Measurements from ENCODE around the gene COL8A1. TPM values are rescaled to one million over a fixed set of nuclear protein-coding genes. Genes with fewer than 3 reads are reported as not detected.
A peak's percentile ranks its signal among the peaks of the same experiment; 100 is the strongest.
"Not testable (repeated sequence)": the region's sequence is repeated elsewhere in the genome, so short reads cannot be mapped to it uniquely, and the experiment has no call there.

COL8A1 gene
- total RNA-seq: under 1 TPM in 1 of 2 donors, not detected in 1; 0.10 TPM

- peaks cover 1 to 4% of the 10 kb centered on the region in 2 donors for H3K36me3 Mint-ChIP-seq (ENCODE audit: insufficient read depth in 2 of 2)
- no peak within 1 kb of the TSS for H3K27ac Mint-ChIP-seq
- H3K9me3 Mint-ChIP-seq: no peaks in the 10 kb centered on the region
- H3K4me3 Mint-ChIP-seq: peak within 1 kb of the TSS; percentile 70 to 82
- no peak for ATAC-seq (replicated peaks in 1 of 2)
- peaks cover 22% of the 10 kb centered on the region for H3K4me1 Mint-ChIP-seq (ENCODE audit: low read depth)
- H3K27me3 Mint-ChIP-seq (ENCODE audit: low read depth): peaks cover 74% of the 10 kb centered on the region
- peak in 1 of 2 donors; percentile 2 for DNase-seq
These were observed at the start of gene COL8A1 for GRCh38 chr3:99638167-99638948. Gene COL8A1, plus strand, starts transcription at chr3:99638594. Its CDS starts 152,089 bp downstream, at chr3:99790683.

GRCh38 chr3:99589168-99589567 is 49.2 kb upstream of the COL8A1 start:
- not testable (repeated sequence) for H3K4me1 Mint-ChIP-seq (ENCODE audit: low read depth); H3K9me3 Mint-ChIP-seq; ATAC-seq (replicated peaks in 1 of 2); H3K4me3 Mint-ChIP-seq; H3K36me3 Mint-ChIP-seq (ENCODE audit: insufficient read depth in 2 of 2); DNase-seq; H3K27ac Mint-ChIP-seq
- peaks cover 12% of the 10 kb centered on the region for H3K27me3 Mint-ChIP-seq (ENCODE audit: low read depth)

- Mint-ChIP-seq H3K27ac (no peak overlapping the region), H3K4me3 (no peak overlapping the region), H3K36me3 (ENCODE audit: insufficient read depth in 2 of 2) (no peaks in the 10 kb centered on the region), H3K27me3 (ENCODE audit: low read depth) (no peaks in the 10 kb centered on the region), H3K9me3 (no peaks in the 10 kb centered on the region), H3K4me1 (ENCODE audit: low read depth) (no peaks in the 10 kb centered on the region)
- ATAC-seq (replicated peaks in 1 of 2): no peak
- no peak for DNase-seq
These were observed 38.5 kb upstream of the COL8A1 start for GRCh38 chr3:99599894-99600293.

- H3K36me3 Mint-ChIP-seq (ENCODE audit: insufficient read depth in 2 of 2): no peaks in the 10 kb centered on the region
- H3K4me1 Mint-ChIP-seq (ENCODE audit: low read depth): no peaks in the 10 kb centered on the region
- H3K27me3 Mint-ChIP-seq (ENCODE audit: low read depth): no peaks in the 10 kb centered on the region
- no peak for DNase-seq
- H3K4me3 Mint-ChIP-seq: no peak overlapping the region
- ATAC-seq (replicated peaks in 1 of 2): no peak
- H3K27ac Mint-ChIP-seq: no peak overlapping the region
- no peaks in the 10 kb centered on the region for H3K9me3 Mint-ChIP-seq
These were observed 36.9 kb upstream of the COL8A1 start for GRCh38 chr3:99601515-99601914.

DNA sequence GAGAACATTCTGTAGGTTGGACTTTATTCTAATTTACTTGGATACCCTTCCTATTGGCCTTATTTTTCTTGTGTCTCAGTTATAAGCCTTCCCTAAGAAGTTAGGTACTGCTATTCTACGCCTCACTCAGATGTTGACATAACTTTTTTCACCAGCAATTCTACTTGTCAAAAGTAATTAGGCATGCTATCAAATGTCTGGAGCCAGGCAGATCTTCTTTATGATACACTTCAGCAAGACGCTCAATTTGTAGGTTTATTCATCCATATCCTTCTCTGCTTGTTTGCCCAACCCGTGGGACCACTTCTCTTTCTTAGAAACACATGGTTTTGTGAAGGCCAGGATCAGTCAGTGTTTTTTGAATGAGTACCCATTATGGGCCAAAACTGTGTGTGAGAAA is 36.2 kb upstream of the COL8A1 start:
- Mint-ChIP-seq H3K9me3 (no peaks in the 10 kb centered on the region), H3K27ac (no peak overlapping the region), H3K36me3 (ENCODE audit: insufficient read depth in 2 of 2) (no peaks in the 10 kb centered on the region), H3K27me3 (ENCODE audit: low read depth) (no peaks in the 10 kb centered on the region), H3K4me1 (ENCODE audit: low read depth) (no peaks in the 10 kb centered on the region), H3K4me3 (no peak overlapping the region)
- no peak for ATAC-seq (replicated peaks in 1 of 2)
- no peak for DNase-seq

DNA sequence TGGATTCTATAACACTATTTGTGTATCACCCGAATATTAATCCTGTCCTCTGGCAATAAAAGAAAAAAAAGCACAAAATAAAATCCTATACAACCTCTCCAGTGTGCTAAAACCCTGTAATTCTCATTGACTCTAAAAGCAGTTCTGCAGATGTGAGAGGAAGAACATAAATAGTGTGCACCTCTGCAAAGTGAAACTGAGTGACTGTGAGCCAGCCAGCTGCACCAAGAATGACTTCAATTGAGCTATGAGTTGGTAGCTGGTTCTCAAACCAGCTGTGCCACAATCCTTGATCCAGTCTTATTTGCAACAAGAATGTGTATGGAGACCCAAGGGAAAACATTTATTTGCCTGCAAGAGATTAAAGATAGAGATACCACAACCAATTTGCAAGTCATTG is 31.2 kb upstream of the COL8A1 start:
- H3K27me3 Mint-ChIP-seq (ENCODE audit: low read depth): peaks cover 4% of the 10 kb centered on the region
- H3K9me3 Mint-ChIP-seq: peaks cover 0 to 3% of the 10 kb centered on the region in 2 donors
- no peaks in the 10 kb centered on the region for H3K36me3 Mint-ChIP-seq (ENCODE audit: insufficient read depth in 2 of 2)
- H3K4me3 Mint-ChIP-seq: no peak overlapping the region
- H3K4me1 Mint-ChIP-seq (ENCODE audit: low read depth): no peaks in the 10 kb centered on the region
- DNase-seq (no peak), ATAC-seq (replicated peaks in 1 of 2) (no peak)
- no peak overlapping the region for H3K27ac Mint-ChIP-seq

- H3K9me3 Mint-ChIP-seq: peaks cover 0 to 3% of the 10 kb centered on the region in 2 donors
- H3K36me3 Mint-ChIP-seq (ENCODE audit: insufficient read depth in 2 of 2): no peaks in the 10 kb centered on the region
- no peak overlapping the region for H3K4me3 Mint-ChIP-seq
- DNase-seq (no peak), ATAC-seq (replicated peaks in 1 of 2) (no peak)
- no peak overlapping the region for H3K27ac Mint-ChIP-seq
- H3K27me3 Mint-ChIP-seq (ENCODE audit: low read depth): peaks cover 4% of the 10 kb centered on the region
- no peaks in the 10 kb centered on the region for H3K4me1 Mint-ChIP-seq (ENCODE audit: low read depth)
These were observed 23.6 kb upstream of the COL8A1 start for GRCh38 chr3:99614768-99615167.

GRCh38 chr3:99620077-99620767 is 18.2 kb upstream of the COL8A1 start:
- ATAC-seq (replicated peaks in 1 of 2): no peak
- H3K27me3 Mint-ChIP-seq (ENCODE audit: low read depth): no peaks in the 10 kb centered on the region
- DNase-seq: no peak
- no peak overlapping the region for H3K27ac Mint-ChIP-seq
- H3K4me3 Mint-ChIP-seq: no peak overlapping the region
- no peaks in the 10 kb centered on the region for H3K4me1 Mint-ChIP-seq (ENCODE audit: low read depth)
- H3K9me3 Mint-ChIP-seq: peaks cover 2 to 9% of the 10 kb centered on the region in 2 donors
- H3K36me3 Mint-ChIP-seq (ENCODE audit: insufficient read depth in 2 of 2): no peaks in the 10 kb centered on the region

- H3K9me3 Mint-ChIP-seq: peaks cover 2 to 9% of the 10 kb centered on the region in 2 donors
- DNase-seq (no peak), ATAC-seq (replicated peaks in 1 of 2) (no peak)
- H3K4me1 Mint-ChIP-seq (ENCODE audit: low read depth): no peaks in the 10 kb centered on the region
- no peaks in the 10 kb centered on the region for H3K36me3 Mint-ChIP-seq (ENCODE audit: insufficient read depth in 2 of 2)
- H3K4me3 Mint-ChIP-seq: no peak overlapping the region
- no peaks in the 10 kb centered on the region for H3K27me3 Mint-ChIP-seq (ENCODE audit: low read depth)
- no peak overlapping the region for H3K27ac Mint-ChIP-seq
These were observed 17.4 kb upstream of the COL8A1 start for GRCh38 chr3:99620976-99621375.

DNA sequence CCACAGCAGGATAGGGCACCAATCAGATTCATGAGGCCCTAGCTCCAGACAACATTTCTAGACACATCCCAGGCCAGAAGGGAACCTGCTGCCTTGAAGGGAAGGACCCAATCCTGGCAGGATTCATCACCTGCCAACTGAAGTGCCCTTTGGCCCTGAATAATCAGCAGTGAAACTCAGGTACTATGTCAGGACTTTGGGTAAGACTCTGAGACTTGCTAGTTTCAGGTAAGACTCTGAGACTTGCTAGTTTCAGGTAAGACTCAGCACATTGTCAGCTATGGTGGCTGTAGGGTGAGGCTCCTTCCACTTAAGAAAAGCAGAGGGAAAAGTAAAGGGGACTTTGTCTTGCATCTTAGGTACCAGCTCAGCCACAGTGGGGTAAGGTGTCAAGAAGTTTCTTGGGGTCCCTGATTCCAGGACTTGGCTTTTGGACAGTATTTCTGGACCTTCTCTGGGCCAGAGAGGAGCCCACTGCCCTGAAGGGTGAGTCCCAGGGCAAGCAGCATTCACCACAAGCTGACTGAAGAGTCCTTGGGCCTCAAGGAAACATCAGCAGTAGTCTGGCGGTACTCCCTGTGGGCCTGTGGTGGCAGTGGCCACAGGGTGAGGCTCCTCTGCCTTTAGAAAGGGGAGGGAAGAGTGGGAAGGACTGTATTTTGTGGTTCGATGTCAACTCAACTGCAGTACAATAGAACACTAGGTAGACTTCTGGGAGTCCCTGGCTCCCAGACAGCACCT is 13.7 kb upstream of the COL8A1 start:
- peaks cover 2 to 9% of the 10 kb centered on the region in 2 donors for H3K9me3 Mint-ChIP-seq
- no peaks in the 10 kb centered on the region for H3K27me3 Mint-ChIP-seq (ENCODE audit: low read depth)
- no peaks in the 10 kb centered on the region for H3K36me3 Mint-ChIP-seq (ENCODE audit: insufficient read depth in 2 of 2)
- H3K4me1 Mint-ChIP-seq (ENCODE audit: low read depth): peaks cover 8% of the 10 kb centered on the region
- no peak overlapping the region for H3K27ac Mint-ChIP-seq
- DNase-seq (no peak), ATAC-seq (replicated peaks in 1 of 2) (no peak)
- H3K4me3 Mint-ChIP-seq: no peak overlapping the region

- Mint-ChIP-seq H3K4me1 (ENCODE audit: low read depth) (peaks cover 8% of the 10 kb centered on the region), H3K9me3 (peaks cover 0 to 7% of the 10 kb centered on the region in 2 donors), H3K27ac (no peak overlapping the region), H3K4me3 (no peak overlapping the region), H3K27me3 (ENCODE audit: low read depth) (no peaks in the 10 kb centered on the region), H3K36me3 (ENCODE audit: insufficient read depth in 2 of 2) (no peaks in the 10 kb centered on the region)
- ATAC-seq (replicated peaks in 1 of 2): no peak
- DNase-seq: no peak
These were observed 13.2 kb upstream of the COL8A1 start for GRCh38 chr3:99625237-99625622.

- ATAC-seq (replicated peaks in 1 of 2) (no peak), DNase-seq (no peak)
- no peaks in the 10 kb centered on the region for H3K27me3 Mint-ChIP-seq (ENCODE audit: low read depth)
- H3K4me3 Mint-ChIP-seq: no peak overlapping the region
- peaks cover 8% of the 10 kb centered on the region for H3K4me1 Mint-ChIP-seq (ENCODE audit: low read depth)
- H3K36me3 Mint-ChIP-seq (ENCODE audit: insufficient read depth in 2 of 2): no peaks in the 10 kb centered on the region
- peaks cover 0 to 7% of the 10 kb centered on the region in 2 donors for H3K9me3 Mint-ChIP-seq
- no peak overlapping the region for H3K27ac Mint-ChIP-seq
These were observed 12.6 kb upstream of the COL8A1 start for GRCh38 chr3:99625643-99626416.

All from activated T-cell treated with anti-CD3 and anti-CD28 coated beads, Interleukin-2, amount 50 U/mL, for 72 hours (primary cell).